GM18858 (cell line): ENCODE data around the gene KARS1.
"Not testable (repeated sequence)": the region's sequence is repeated elsewhere in the genome, so short reads cannot be mapped to it uniquely, and the experiment has no call there.

Experiments used
- ATAC-seq: cut with Tn5 transposase; IDR thresholded peaks from one replicate; pipeline ENCODE4 v1.9.1; 2021; ENCODE audit not compliant: unreplicated experiment

Gene KARS1

DNA sequence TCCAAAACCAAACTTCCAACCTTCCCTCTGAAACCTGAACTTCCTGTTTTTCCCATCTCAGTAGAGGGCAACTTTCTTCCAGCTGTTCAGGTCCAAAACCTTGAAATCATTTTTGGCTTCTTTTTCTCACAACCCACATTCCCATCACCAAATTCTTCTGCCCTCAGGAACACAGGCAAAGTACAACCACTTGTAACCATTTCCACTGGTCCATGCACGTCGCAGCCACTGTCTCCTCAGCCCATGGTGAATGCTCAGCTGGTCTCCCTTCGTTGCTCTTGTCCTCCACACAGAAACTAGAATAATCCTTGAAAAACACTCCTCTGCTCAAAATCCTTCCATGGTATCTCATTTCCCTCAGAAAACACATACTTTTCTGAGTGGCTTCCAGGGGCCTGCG lies 20.7 kb downstream of the KARS1 start:
- no peak for ATAC-seq

GRCh38 chr16:75624921-75625334 lies 22.5 kb downstream of the KARS1 start:
- ATAC-seq, result no peak

- peak; percentile 87 for ATAC-seq
Observed at GRCh38 chr16:75622761-75623605, 24.5 kb downstream of the KARS1 start, which contains the start of gene ADAT1. Gene ADAT1, minus strand, starts transcription at chr16:75623281. Its CDS starts 2,482 bp downstream, at chr16:75620799.

DNA sequence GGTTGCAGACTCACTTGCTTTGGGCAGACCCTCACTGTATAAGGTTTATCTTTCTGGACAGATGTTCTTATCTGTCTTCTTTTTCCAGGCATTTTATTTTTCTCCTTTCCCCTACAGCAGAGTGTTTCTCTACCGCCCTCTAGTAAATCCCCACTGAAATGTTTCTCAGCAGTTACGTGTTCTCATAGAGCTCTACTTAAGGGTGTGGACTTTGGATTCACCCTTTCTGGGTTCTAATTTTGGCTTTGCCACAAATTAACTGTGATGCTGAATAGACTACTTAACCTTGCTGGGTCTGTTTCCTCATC lies 26.3 kb downstream of the KARS1 start:
- no peak for ATAC-seq

- ATAC-seq, result no peak
Observed at GRCh38 chr16:75620326-75621169, 26.9 kb downstream of the KARS1 start.

DNA sequence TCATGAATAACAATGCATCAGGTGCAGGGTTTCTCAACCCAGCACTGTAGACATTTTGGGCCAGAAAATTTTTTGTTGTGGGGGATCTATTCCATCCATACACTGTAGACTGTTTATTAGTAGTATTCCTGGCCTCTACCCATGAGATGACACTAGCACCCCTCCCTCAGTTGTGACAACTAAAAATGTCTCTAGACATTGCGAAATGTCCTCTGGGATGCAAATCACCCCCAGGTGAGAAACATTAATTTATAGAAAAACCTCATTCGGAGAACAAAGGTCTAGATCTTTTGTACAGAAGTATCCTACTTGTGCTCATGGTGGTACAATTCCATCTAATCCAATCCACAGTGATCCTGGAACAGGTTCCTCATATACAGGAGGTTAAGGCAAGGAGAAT lies 28.7 kb downstream of the KARS1 start:
- no peak for ATAC-seq

DNA sequence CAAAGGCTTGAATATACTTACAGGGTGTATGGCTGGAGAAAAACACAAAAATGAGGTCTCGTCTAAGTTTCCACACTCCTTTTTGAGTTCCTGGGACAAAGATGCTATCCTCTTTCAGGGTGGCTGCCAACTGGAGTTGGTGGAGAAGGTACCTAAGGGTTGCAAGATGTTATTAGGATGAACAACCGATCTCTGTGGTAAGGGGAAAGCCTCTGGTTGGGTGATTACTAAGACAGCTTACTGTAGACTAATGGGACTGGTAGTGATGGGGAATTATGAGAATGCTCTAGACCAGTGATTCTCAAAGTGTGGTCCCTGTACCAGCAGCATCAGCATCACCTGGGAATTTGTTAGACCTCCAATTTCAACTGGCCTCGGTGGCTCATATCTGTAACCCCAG lies 30.3 kb downstream of the KARS1 start:
- ATAC-seq, result no peak

DNA sequence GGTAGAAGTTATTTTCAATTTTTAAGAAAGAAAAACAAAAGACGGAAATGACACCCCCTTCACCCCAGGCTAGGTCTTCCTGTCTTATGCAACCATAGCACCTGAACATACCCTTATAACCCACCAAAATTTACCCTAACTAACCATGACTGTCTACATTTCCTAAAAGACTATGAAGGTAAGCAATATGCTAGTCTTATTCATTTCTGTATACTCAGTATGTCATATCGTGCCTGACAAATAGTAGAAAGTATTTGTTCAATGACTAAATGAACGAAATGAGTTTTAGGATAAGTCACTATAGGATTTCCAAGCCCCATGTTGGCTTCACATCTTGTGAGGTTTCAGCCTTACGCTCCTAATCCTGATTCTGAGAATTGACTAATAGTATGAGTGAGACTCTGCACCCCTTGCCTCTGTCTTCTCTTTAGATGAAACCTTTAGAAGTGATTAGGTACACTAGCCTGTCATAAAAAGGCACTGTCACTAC lies 30.9 kb downstream of the KARS1 start:
- no peak for ATAC-seq

DNA sequence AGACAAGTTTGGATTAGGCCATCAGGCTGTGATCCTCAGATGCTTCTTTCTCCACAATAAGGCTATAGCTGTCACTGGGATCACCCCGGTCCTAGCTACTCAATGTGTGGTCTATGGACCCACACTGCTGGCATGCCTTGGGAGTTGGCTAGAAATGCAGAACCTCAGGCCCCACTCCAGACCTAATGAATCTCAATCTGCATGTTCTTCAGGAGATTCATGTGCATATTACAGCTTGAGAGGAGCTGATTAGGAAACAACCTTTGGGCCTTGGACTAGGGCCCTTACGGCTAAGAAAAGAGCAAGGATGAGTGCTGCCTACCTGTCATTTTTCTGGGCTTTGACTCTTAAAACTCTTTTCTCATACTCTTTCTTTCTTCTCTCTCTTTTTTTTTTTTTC lies 31.8 kb downstream of the KARS1 start:
- no peak for ATAC-seq

GRCh38 chr16:75614066-75614897 lies 33.2 kb downstream of the KARS1 start:
- ATAC-seq, result no peak

DNA sequence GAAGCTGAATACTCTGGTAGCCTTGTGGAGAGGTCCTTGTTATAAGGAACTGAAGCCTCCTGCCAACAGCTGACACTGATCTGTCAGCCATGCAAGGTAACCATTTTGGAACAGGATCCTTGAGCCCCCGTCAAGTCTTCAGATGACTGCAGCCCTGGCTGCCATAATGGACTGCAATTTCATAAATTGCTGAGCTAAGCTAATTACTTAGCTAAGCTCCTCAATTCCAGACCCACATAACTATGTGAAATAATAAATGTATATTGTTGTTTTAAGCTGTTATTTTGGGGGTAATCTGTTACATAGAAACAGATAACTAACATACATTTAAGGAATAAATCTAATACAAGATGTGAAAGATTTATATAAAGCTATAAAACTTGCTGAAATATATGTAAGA lies 41.0 kb downstream of the KARS1 start:
- ATAC-seq, result no peak

DNA sequence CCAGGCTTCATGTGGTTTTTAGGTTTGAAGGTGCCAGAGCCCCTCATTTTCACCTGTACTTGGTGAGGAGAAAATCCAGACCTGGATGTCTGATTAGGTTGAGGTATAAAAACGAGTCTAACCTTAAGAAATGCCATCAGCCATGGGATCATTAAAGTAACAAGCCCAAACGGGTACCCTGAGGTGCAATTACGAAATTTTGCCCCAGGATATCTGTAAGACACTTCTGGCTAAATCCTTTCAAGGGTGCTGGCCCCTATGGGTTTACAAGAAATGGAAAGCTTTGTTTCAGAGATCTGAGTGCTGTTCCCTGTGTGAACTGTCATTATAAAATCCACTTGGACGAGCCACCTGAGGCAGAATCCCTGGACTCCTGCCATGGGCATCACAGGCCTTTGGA lies 44.2 kb downstream of the KARS1 start:
- no peak for ATAC-seq

DNA sequence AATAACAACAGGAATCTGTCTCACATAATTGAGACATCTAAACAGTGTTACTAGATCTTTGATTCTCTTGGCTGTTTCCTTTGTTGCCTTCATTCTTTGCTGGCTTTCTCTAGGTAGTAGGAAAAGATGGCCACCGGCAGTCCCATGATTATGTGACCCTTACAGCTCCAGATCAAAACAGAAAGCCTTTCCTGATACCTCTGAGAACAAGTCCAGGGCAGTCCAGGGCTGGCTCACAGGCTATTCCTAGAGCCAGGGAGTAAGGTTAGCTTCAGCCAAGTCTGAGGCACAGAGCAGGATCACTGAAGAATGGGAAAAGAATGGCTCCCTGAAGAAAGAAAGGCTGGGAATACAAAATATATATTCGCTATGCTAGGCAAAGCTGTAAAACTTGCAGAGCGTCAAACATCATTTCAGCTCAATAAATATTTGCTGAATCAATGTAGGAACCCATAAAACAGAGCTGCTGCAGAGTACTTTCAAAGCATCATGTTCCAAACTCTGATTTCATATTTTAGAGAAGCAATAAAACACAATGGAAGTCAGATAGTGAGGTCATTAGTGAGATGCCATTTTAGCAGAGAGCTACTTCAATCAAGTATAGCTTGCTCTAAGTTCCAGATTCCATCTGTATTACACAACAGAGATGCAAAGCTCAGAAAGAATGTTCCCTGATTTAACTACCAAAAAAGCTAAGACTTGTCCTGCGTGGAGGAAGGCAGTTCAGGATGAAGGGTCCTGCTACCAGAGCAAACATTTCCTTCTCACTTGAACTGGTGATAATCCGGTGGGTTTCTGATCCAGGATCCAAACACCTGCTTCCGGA lies 47.8 kb downstream of the KARS1 start:
- ATAC-seq, result no peak

- ATAC-seq, result no peak
Observed at GRCh38 chr16:75593825-75594820, 53.3 kb downstream of the KARS1 start.

- no peak for ATAC-seq
Observed at GRCh38 chr16:75593308-75593707, 54.2 kb downstream of the KARS1 start.

DNA sequence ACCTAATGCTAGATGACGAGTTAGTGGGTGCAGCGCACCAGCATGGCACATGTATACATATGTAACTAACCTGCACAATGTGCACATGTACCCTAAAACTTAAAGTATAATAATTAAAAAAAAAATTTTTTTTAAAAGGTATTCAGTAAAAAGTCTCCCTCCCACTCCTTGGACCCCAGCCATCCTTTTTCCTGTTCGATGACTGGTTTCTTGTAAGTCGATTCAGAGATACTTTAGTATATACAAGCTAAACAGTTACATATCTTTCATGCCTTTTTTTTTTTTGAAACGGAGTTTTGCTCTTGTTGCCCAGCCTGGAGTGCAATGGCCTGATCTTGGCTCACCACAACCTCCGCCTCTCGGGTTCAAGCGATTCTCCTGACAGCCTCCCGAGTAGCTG lies 55.5 kb downstream of the KARS1 start:
- not testable (repeated sequence) for ATAC-seq

DNA sequence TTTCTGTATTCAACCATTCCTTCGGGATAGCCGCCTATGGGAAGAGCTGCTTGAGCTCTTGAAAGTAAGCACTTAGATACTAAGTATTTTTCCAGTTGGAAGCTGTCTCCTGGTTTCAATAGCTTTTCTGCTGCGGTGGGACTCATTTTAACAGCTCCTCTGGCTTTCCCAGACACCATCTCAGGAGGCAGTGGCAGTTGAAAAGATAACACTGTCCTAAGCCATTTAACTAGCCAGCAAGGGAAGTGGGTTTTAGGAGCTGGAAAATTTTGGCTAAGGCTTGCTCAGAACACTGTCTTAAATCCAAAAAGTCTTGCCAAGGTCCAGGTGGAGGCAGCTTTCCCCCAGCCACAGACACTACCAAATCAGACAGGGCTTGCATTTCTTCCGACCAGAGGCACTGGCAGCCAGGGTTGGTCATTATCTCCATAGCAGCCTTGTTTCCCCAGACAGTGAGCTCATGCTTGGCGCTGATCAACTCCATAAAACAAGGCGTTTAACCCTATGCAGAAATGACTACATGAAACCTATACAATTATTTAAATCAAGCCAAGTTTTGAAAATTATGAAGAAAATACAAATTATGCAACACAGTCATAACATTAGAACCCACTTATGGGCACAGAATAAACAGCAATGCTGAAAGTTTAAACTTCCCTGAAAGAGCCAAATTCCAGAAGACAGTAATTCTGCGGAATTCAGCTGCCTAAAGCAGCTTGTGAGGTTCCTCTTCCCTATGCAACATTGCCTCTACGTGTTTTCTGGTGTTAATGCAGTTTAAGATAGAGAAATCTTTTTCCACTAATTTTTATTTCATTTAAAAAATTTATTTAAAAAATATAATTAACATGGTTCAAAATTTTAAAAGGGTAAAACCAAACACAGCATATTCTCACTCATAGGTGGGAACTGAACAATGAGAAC lies 56.3 kb downstream of the KARS1 start:
- ATAC-seq, result no peak

DNA sequence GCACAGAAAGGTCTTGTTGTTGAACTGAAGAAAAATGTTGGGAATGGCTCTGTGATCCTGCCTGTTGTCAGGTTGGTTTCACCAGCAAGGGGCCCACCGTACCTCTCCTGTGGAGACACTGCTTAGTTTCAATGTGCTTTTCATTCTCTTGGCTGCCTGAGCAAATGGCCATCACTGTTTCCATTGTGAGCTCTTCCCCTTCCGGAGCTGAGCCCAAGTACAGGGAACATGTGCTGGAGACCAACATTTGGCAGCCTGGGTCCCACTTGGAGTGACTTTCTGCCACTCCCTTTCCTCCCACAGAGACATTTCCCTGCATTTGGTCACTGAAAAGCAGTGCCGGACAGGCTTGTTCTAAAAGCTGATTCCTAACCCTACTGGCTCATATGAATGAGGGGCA lies 58.2 kb downstream of the KARS1 start:
- ATAC-seq, result no peak
